Spleen (tissue), 7 donors: Measurements from ENCODE around the gene ADPRM.

ENCODE experiments used
- POLR2A ChIP-seq, 3 donors: fragments of 450-650 bp; IDR thresholded peaks; one replicate each; pipeline ENCODE4 v1.5.1; 2017; ENCODE audit warnings: antibody characterized with exemption in 3 of 3, mild to moderate bottlenecking in 1 of 3
- POLR2AphosphoS5 ChIP-seq, 3 donors: sonication (generic); formaldehyde crosslinking; IDR thresholded peaks; one replicate each; pipeline ENCODE4 v1.5.1; 2017; ENCODE audit warnings: antibody characterized with exemption in 3 of 3
- TF ChIP-seq, protein P1 (sequence below), 11 experiments: fragments of 200-600 bp in 7 of 11; fragments of 450-650 bp in 4 of 11; sonication (generic) in 4 of 11; IDR thresholded peaks in 8 of 11; conservative IDR thresholded peaks in 3 of 11; 1 replicate in 7 of 11; 2 replicates in 4 of 11; pipeline versions ENCODE4 v1.4.0 to v1.8.0; 2016 to 2021; ENCODE audit warnings: antibody characterized with exemption in 11 of 11, inconsistent platforms in 4 of 11, mild to moderate bottlenecking in 1 of 11
- donor health status: DM: no; HTN: no; CAD: no; lungs with moderate emphysema.
- donor health status: DM: no; HTN: no; CAD: no.
- donor health status: DM: no; HTN: no; CAD: no.

DNA sequence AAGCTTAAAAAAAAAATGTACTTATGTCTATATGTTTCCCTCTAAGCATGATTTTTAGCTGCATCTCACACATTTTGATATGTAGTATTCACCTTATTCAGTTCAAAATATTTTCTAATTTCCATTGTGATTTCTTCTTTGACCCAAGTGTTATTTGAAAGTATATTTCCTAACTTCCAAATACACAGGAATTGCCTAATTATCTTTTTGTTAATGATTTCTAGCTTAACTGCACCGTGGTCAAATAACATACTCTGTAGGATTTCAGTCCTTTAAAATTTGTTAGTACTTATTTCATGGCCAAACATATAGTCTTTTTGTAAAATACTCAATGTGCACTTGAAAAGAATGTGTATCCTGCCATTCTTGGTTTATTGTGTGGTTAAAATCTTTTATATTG, 21.2 kb downstream of the ADPRM start:
- TF ChIP-seq POLR2A (IDR thresholded peaks at IDR 0.05) (no peak), POLR2AphosphoS5 (IDR thresholded peaks at IDR 0.05) (no peak)
- TF ChIP-seq, protein P1, sequence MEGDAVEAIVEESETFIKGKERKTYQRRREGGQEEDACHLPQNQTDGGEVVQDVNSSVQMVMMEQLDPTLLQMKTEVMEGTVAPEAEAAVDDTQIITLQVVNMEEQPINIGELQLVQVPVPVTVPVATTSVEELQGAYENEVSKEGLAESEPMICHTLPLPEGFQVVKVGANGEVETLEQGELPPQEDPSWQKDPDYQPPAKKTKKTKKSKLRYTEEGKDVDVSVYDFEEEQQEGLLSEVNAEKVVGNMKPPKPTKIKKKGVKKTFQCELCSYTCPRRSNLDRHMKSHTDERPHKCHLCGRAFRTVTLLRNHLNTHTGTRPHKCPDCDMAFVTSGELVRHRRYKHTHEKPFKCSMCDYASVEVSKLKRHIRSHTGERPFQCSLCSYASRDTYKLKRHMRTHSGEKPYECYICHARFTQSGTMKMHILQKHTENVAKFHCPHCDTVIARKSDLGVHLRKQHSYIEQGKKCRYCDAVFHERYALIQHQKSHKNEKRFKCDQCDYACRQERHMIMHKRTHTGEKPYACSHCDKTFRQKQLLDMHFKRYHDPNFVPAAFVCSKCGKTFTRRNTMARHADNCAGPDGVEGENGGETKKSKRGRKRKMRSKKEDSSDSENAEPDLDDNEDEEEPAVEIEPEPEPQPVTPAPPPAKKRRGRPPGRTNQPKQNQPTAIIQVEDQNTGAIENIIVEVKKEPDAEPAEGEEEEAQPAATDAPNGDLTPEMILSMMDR (IDR thresholded peaks at IDR 0.05 in 8 of 11, conservative IDR thresholded peaks at IDR 0.05 in 3 of 11): no peak
